Ishikawa (cell line): ENCODE results near the gene WDR86.

Experiments used
- CEBPB ChIP-seq: IDR thresholded peaks from 2 replicates; pipeline ENCODE4 v1.6.1; 2012
- CREB1 ChIP-seq: IDR thresholded peaks from 2 replicates; pipeline ENCODE4 v1.6.1; 2012; ENCODE audit warnings: low read depth
- EGR1 ChIP-seq: IDR thresholded peaks from 2 replicates; pipeline ENCODE4 v1.6.1; 2012
- EP300 ChIP-seq: IDR thresholded peaks from 2 replicates; pipeline ENCODE4 v1.6.1; 2012; ENCODE audit warnings: borderline replicate concordance
- FOXM1 ChIP-seq: IDR thresholded peaks from 2 replicates; pipeline ENCODE4 v1.6.1; 2012; ENCODE audit warnings: low read depth, borderline replicate concordance
- NFIC ChIP-seq: IDR thresholded peaks from 2 replicates; pipeline ENCODE4 v1.6.1; 2012
- RAD21 ChIP-seq: IDR thresholded peaks from 2 replicates; pipeline ENCODE4 v1.6.1; 2012; ENCODE audit warnings: low read depth
- TAF1 ChIP-seq: IDR thresholded peaks from 2 replicates; pipeline ENCODE4 v1.6.1; 2012; ENCODE audit warnings: low read depth, mild to moderate bottlenecking
- TCF12 ChIP-seq: IDR thresholded peaks from 2 replicates; pipeline ENCODE4 v1.6.1; 2012; ENCODE audit warnings: low read depth
- TEAD4 ChIP-seq: IDR thresholded peaks from 2 replicates; pipeline ENCODE4 v1.6.1; 2012
- YY1 ChIP-seq: IDR thresholded peaks from 2 replicates; pipeline ENCODE4 v1.6.1; 2012; ENCODE audit warnings: low read depth
- ZBTB7A ChIP-seq: IDR thresholded peaks from 2 replicates; pipeline ENCODE4 v1.6.1; 2012; ENCODE audit warnings: low read depth
- TF ChIP-seq, protein P1 (sequence below): IDR thresholded peaks from 2 replicates; pipeline ENCODE4 v1.6.1; 2012
- TF ChIP-seq, protein P2 (sequence below): IDR thresholded peaks from 2 replicates; pipeline ENCODE4 v1.6.1; 2012
- TF ChIP-seq, protein P3 (sequence below): IDR thresholded peaks from 2 replicates; pipeline ENCODE4 v1.6.1; 2012; ENCODE audit warnings: low read depth, mild to moderate bottlenecking

The WDR86 gene, protein sequence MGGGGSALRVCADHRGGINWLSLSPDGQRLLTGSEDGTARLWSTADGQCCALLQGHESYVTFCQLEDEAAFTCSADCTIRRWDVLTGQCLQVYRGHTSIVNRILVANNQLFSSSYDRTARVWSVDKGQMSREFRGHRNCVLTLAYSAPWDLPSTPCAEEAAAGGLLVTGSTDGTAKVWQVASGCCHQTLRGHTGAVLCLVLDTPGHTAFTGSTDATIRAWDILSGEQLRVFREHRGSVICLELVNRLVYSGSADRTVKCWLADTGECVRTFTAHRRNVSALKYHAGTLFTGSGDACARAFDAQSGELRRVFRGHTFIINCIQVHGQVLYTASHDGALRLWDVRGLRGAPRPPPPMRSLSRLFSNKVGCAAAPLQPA

DNA sequence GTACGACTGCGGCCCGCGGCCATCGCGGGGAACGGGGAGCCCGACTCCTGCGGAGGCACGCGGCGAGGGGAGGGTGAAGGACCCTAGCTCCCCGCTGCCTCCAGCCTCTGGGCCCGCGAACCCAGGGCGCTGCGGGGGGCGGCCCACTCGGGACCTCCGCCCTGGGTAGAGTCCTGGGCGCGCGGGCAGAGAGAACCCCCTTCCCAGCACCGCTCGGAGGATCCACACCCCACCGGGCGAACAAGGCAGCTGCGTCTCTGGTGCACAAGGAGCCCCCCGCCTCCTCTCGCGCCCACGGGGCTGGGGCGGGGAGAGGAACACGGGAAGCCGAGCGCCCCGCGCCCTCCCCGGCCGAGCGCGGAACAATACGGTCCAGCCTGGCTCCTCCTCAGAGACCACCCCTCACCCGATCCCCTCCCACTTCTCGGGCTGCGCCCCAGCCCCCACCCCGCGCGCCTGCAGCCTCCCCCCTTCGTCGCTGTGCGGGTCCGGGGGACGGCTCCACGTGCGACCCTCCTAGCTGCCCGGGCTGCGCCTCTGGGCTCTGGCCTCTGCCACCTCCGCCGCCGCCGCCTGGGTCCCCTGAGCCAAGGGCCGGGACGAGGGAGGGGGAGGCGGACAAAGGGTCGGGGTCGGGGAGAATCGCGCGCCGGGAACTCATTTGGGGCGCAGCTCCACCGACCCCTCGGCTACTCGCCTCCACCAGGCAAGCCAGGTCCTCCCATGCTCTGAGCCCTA is at the start of gene WDR86:
WDR86 (minus strand) TSS at position 372 of the 738 bp plus-strand sequence. CDS start 449 bp downstream, outside the sequence.
- TF ChIP-seq, protein P1, sequence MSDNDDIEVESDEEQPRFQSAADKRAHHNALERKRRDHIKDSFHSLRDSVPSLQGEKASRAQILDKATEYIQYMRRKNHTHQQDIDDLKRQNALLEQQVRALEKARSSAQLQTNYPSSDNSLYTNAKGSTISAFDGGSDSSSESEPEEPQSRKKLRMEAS = no peak; the same call in 1 of the 2 replicates
- TF ChIP-seq ZBTB7A = peak; percentile 81

DNA sequence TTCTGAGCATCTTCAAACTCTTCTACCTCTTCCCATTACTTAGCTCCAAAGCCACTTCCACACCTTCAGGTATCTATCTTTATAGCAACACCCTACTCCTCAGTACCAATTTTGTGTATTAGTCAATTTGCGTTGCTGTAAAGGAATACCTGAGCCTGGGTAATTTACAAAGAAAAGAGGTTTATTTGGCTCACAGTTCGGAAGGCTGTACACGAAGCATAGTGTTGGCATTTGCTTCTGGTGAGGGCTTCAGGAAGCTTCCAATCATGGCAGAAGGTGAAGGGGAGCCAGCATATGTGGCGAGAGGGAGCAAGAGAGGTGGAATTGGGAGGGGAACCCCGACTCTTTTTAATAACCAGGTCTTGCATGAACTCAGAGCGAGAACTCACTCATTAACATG is 47.7 kb upstream of the WDR86 start:
- TF ChIP-seq TCF12 (no peak), CREB1 (no peak), ZBTB7A (no peak), TEAD4 (no peak), NFIC (no peak), FOXM1 (no peak), EP300 (no peak), TAF1 (no peak), YY1 (no peak), RAD21 (no peak), EGR1 (no peak)
- TF ChIP-seq, protein P1 = no peak

DNA sequence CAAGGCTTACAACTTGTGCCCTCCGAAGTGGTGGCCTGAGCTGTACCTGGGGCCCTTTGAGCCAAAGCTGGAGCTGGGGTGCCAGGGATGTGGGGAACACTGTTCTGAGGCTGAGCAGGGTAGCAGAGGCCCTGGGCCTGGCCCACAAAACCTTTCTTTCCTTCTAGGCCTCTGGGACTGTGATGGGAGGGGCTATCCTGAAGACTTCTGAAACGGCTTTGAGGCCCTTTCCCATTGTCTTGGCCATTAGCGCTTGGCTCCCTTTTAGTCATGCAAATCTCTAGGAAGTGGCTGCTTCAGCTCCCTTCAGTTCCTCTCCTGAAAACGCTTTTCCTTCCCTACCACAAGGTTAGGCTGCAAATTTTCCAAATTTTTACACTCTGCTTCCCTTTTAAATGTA is 46.9 kb upstream of the WDR86 start:
- TF ChIP-seq NFIC = no peak
- no peak for TF ChIP-seq RAD21
- TF ChIP-seq CEBPB = no peak
- no peak for TF ChIP-seq TEAD4
- no peak for TF ChIP-seq EP300
- TF ChIP-seq ZBTB7A = no peak
- TF ChIP-seq, protein P1 = no peak
- no peak for TF ChIP-seq TAF1
- TF ChIP-seq CREB1 = no peak
- TF ChIP-seq YY1 = no peak
- no peak for TF ChIP-seq TCF12
- TF ChIP-seq EGR1 = no peak
- no peak for TF ChIP-seq FOXM1
- TF ChIP-seq, protein P2, sequence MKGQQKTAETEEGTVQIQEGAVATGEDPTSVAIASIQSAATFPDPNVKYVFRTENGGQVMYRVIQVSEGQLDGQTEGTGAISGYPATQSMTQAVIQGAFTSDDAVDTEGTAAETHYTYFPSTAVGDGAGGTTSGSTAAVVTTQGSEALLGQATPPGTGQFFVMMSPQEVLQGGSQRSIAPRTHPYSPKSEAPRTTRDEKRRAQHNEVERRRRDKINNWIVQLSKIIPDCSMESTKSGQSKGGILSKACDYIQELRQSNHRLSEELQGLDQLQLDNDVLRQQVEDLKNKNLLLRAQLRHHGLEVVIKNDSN = no peak
- TF ChIP-seq, protein P3, sequence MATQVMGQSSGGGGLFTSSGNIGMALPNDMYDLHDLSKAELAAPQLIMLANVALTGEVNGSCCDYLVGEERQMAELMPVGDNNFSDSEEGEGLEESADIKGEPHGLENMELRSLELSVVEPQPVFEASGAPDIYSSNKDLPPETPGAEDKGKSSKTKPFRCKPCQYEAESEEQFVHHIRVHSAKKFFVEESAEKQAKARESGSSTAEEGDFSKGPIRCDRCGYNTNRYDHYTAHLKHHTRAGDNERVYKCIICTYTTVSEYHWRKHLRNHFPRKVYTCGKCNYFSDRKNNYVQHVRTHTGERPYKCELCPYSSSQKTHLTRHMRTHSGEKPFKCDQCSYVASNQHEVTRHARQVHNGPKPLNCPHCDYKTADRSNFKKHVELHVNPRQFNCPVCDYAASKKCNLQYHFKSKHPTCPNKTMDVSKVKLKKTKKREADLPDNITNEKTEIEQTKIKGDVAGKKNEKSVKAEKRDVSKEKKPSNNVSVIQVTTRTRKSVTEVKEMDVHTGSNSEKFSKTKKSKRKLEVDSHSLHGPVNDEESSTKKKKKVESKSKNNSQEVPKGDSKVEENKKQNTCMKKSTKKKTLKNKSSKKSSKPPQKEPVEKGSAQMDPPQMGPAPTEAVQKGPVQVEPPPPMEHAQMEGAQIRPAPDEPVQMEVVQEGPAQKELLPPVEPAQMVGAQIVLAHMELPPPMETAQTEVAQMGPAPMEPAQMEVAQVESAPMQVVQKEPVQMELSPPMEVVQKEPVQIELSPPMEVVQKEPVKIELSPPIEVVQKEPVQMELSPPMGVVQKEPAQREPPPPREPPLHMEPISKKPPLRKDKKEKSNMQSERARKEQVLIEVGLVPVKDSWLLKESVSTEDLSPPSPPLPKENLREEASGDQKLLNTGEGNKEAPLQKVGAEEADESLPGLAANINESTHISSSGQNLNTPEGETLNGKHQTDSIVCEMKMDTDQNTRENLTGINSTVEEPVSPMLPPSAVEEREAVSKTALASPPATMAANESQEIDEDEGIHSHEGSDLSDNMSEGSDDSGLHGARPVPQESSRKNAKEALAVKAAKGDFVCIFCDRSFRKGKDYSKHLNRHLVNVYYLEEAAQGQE = no peak

DNA sequence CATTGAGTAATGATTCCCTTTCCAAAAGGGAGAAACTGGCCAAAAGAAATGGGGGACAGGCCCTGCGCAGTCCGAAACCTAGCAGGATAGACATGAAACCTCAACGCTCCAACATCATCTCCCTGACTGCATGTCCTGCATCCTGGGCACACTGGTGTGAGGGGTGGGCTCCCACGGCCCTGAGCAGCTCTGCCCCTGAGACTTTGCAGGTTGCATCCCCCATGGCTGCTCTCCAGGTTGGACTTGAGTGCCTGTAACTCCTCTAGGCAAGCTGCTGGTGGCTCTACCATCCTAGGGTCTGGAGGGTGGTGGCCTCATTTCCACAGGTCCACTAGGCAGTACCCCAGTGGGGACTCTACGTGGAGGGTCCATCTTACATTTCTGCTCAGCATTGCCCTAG is 46.4 kb upstream of the WDR86 start:
- TF ChIP-seq ZBTB7A (no peak), RAD21 (no peak), YY1 (no peak), EP300 (no peak), CREB1 (no peak), TEAD4 (no peak), TCF12 (no peak), TAF1 (no peak), NFIC (no peak), CEBPB (no peak), EGR1 (no peak), FOXM1 (no peak)
- TF ChIP-seq, protein P1 = no peak
- TF ChIP-seq, protein P2 = no peak
- TF ChIP-seq, protein P3 = no peak

DNA sequence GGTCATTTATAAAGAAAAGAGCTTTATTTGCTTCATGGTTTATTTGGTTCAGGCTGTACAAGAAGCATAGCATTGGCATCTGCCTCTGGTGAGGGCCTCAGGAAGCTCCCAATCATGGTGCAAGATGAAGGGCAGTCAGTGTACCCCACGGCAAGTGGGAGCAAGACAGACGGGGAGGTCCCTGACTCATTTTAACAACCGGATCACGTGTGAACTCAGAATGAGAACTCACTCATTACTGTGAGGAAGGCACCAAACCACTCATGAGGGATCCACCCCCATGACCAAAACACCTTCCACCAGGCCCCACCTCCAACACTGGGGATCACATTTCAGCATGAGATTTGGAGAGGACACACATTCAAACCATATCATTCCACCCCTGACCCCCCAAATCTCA is 45.9 kb upstream of the WDR86 start:
- TF ChIP-seq CREB1 = no peak
- TF ChIP-seq FOXM1 = no peak
- TF ChIP-seq EP300 = no peak
- no peak for TF ChIP-seq TEAD4
- TF ChIP-seq, protein P3 = no peak
- TF ChIP-seq CEBPB = no peak
- no peak for TF ChIP-seq TCF12
- no peak for TF ChIP-seq YY1
- no peak for TF ChIP-seq TAF1
- no peak for TF ChIP-seq EGR1
- TF ChIP-seq, protein P1 = no peak
- TF ChIP-seq, protein P2 = no peak
- TF ChIP-seq NFIC = no peak
- TF ChIP-seq ZBTB7A = no peak
- TF ChIP-seq RAD21 = no peak
